ENCODE data around the gene SLC47A2.
"Not testable (repeated sequence)": the region's sequence is repeated elsewhere in the genome, so short reads cannot be mapped to it uniquely, and the experiment has no call there.

Gene SLC47A2, protein sequence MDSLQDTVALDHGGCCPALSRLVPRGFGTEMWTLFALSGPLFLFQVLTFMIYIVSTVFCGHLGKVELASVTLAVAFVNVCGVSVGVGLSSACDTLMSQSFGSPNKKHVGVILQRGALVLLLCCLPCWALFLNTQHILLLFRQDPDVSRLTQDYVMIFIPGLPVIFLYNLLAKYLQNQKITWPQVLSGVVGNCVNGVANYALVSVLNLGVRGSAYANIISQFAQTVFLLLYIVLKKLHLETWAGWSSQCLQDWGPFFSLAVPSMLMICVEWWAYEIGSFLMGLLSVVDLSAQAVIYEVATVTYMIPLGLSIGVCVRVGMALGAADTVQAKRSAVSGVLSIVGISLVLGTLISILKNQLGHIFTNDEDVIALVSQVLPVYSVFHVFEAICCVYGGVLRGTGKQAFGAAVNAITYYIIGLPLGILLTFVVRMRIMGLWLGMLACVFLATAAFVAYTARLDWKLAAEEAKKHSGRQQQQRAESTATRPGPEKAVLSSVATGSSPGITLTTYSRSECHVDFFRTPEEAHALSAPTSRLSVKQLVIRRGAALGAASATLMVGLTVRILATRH

DNA sequence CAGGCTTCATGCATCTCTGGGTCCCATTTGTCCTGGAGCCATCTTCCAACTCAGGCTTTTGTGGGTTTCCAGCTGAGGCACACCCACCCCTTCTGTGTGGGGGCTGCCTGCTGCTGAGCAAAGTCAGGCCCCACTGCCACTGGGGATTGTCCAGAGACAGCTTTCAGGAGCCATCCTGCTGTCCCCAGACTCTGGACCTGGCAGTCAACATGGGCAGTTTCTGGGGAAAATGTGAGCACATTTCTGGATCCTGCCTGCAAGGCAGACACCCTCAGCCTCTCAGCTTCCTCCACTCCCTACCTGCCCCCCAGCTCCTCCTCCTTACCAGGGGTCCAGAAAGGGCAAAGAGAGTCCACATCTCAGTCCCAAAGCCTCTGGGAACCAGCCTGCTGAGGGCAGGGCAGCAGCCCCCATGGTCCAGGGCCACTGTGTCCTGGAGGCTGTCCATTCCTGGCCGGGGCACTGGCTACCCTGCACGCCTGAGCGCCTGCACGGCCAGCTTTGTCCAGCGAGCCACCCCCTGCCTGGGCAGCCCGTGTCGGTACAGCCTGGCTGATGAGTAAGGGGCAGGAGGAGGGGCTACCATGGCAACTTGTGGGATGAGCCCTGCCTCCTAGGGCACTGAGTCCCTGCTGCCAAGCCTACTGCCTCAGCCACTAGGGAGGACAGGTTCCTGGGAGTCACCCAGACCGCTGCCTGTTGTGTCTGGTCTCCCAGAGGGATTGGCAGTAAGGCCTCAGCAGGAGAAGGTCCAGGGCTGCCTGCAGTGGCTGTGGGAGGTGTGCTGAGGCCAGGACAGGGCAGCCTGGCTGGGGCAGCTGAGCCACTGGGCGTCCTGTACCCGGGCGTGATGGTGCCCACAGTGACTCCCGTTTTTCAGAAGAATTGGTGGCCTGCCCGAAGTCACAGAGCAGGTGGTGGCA, at the start of gene SLC47A2:
Gene SLC47A2 (minus strand): TSS at position 477 of the 923 bp plus-strand sequence. CDS start 29 bp downstream, at position 448.
- no peak within 1 kb of the TSS for H3K4me3 ChIP-seq (ENCODE audit: low read depth, low read length)
- DNase-seq (ENCODE audit: low read depth), result no peak
- TF ChIP-seq, protein P1, sequence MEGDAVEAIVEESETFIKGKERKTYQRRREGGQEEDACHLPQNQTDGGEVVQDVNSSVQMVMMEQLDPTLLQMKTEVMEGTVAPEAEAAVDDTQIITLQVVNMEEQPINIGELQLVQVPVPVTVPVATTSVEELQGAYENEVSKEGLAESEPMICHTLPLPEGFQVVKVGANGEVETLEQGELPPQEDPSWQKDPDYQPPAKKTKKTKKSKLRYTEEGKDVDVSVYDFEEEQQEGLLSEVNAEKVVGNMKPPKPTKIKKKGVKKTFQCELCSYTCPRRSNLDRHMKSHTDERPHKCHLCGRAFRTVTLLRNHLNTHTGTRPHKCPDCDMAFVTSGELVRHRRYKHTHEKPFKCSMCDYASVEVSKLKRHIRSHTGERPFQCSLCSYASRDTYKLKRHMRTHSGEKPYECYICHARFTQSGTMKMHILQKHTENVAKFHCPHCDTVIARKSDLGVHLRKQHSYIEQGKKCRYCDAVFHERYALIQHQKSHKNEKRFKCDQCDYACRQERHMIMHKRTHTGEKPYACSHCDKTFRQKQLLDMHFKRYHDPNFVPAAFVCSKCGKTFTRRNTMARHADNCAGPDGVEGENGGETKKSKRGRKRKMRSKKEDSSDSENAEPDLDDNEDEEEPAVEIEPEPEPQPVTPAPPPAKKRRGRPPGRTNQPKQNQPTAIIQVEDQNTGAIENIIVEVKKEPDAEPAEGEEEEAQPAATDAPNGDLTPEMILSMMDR (IDR thresholded peaks at IDR 0.05; ENCODE audit: control insufficient read depth, extremely low read depth, insufficient read depth), result no peak

DNA sequence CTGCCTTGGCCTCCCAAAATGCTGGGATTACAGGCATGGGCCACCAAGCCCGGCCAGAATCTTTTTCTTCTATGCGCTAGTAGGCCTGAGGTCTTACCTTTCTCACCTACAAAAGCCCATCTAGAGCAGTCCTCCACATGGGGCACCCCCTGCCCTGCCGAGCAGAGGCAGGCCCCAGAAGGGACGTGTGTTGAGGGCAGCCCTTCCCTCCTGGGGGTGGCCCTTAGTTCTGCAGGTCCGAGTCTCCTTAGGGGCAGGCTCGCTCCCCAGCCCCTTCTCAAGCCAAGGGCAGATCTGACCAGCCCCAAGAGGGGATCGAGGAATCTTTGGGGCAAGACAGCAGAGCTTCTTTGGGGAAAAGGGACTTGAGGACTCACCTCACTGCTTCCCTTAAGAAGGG, 49.6 kb upstream of the SLC47A2 start:
- TF ChIP-seq, protein P1 (IDR thresholded peaks at IDR 0.05; ENCODE audit: control insufficient read depth, extremely low read depth, insufficient read depth), result no peak
- no peak for DNase-seq (ENCODE audit: low read depth)

DNA sequence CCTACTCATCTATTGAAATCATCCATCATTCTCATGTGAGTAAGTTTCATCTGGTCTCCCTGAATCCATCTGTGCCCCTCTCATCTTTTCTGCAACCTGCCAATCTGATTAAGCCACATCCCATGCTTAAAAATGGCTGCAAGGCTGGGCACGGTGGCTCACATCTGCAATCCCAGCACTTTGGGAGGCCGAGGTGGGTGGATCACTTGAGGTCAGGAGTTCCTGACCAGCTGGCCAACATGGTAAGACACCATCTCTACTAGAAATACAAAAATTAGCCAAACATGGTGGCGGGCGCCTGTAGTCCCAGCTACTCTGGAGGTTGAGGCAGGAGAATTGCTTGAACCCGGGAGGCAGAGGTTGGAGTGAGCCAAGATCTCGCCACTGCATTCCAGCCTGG, 47.6 kb upstream of the SLC47A2 start:
- DNase-seq (ENCODE audit: low read depth); H3K4me3 ChIP-seq (ENCODE audit: low read depth, low read length): not testable (repeated sequence)

More for the DNA sequence above, 49.6 kb upstream of the SLC47A2 start:
- H3K4me3 ChIP-seq (ENCODE audit: low read depth, low read length), result no peak overlapping the region

DNA sequence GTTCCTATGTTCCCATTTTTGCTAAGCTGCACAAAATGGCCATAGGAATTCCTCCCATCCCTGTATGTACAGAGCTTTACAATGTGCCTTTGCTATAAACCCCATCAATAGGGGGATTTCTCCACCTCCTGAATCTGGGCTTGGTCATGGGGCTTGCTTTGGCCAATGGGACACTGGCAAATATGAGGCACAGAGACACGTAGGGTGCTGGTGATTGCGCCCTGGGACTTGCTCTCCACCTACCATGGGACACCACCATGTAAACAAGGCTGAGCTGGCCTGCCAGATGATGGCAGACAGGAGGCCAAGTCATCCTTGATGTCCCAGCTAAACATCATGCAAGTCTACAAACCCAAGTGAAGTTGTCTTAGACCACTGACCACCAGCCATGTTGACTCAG, 47.0 kb upstream of the SLC47A2 start:
- no peak for DNase-seq (ENCODE audit: low read depth)
- TF ChIP-seq, protein P1 (IDR thresholded peaks at IDR 0.05; ENCODE audit: control insufficient read depth, extremely low read depth, insufficient read depth), result no peak
- no peak overlapping the region for H3K4me3 ChIP-seq (ENCODE audit: low read depth, low read length)

DNA sequence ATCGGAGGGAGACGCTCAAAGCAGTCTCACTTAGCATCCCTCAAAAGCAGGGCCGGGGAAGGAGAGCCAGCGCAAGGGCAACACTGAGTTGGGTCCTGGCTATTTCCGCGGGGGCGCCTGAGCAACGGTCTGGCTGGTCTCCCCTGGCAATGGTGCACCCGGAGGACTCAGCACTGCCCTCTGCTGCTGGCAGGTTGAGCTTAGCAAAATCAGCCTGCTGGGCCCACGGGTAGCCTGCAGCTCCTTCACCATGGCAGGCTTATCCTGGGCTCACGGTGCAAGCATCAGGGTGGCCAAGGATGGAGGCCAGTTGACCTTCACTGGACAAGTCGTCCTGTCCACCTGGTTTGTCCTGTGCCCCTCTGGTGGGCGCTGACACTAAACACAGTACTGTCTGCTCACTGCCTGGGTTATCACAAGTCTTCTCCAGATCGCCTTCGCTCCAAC, 46.2 kb upstream of the SLC47A2 start:
- no peak overlapping the region for H3K4me3 ChIP-seq (ENCODE audit: low read depth, low read length)
- TF ChIP-seq, protein P1 (IDR thresholded peaks at IDR 0.05; ENCODE audit: control insufficient read depth, extremely low read depth, insufficient read depth), result peak; percentile 81
- no peak for DNase-seq (ENCODE audit: low read depth)

DNA sequence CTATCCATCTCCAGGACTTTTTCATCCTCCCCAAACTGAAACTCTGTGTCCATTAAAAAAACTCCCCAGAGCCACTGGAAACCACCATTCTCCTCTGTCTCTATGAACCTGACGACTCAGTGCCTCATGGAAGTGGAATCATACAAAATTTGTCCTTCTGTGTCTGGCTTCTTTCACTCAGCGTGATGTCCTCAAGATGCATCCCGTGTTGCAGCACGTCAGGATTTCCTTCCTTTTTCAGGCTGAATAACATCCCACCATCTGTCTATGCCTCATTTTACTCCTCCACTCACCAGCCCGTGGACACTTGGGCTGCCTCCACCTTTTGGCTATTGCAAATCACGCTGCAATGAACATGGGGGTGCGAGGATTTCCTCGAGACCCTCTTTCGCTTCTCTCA, 44.4 kb upstream of the SLC47A2 start:
- H3K4me3 ChIP-seq (ENCODE audit: low read depth, low read length), result no peak overlapping the region
- no peak for DNase-seq (ENCODE audit: low read depth)
- TF ChIP-seq, protein P1 (IDR thresholded peaks at IDR 0.05; ENCODE audit: control insufficient read depth, extremely low read depth, insufficient read depth), result no peak
